Sigmoid colon (tissue), 4 donors: Measurements from ENCODE around the gene NTRK3.
A peak's percentile ranks its signal among the peaks of the same experiment; 100 is the strongest.

Experiments
- EP300 ChIP-seq, 4 donors: sonication (generic); formaldehyde crosslinking; IDR thresholded peaks; one replicate each; pipeline ENCODE4 v1.6.1; 2017; ENCODE audit warnings: antibody characterized with exemption in 4 of 4
- POLR2A ChIP-seq, 2 donors: fragments of 450-650 bp; IDR thresholded peaks; one replicate each; pipeline ENCODE4 v1.6.1; 2016; ENCODE audit warnings: antibody characterized with exemption in 2 of 2, mild to moderate bottlenecking in 2 of 2, moderate library complexity in 2 of 2
- POLR2AphosphoS5 ChIP-seq, 4 donors: sonication (generic); formaldehyde crosslinking; IDR thresholded peaks; one replicate each; pipeline ENCODE4 v1.6.1; 2017; ENCODE audit warnings: antibody characterized with exemption in 4 of 4
- TF ChIP-seq, protein P1 (sequence below), 4 experiments: fragments of 450-650 bp in 3 of 4; fragments of 200-600 bp in 1 of 4; IDR thresholded peaks; one replicate each; pipeline ENCODE4 v1.5.1; 2016 to 2019; ENCODE audit warnings: antibody characterized with exemption in 4 of 4, mild to moderate bottlenecking in 3 of 4, moderate library complexity in 2 of 4

DNA sequence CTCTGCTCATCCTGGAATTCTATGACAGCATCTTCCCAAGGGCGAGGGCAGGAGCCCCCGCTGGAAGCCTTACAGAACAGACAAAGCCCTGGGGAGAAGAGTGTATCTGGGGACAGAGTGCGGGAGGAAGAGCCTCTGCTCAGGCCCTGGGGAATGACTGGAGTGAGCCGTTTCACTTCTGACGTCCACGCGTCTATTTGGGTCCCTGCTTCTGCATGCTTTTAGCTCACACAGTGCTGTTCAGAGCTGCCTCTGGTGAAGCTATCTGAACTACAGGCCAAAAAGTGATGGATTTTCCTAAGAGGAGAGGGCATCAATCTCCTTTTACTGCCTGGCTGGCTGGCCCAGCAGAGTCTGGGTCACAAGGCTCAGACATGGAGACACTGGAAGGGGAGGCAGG, 311.8 kb downstream of the NTRK3 start:
- TF ChIP-seq POLR2A (IDR thresholded peaks at IDR 0.05) (no peak), EP300 (IDR thresholded peaks at IDR 0.05) (peak in 3 of 4 donors; percentile 5 to 9 (median 7)), POLR2AphosphoS5 (IDR thresholded peaks at IDR 0.05) (peak in 3 of 4 donors; percentile 12 to 42 (median 20))
- TF ChIP-seq, protein P1, sequence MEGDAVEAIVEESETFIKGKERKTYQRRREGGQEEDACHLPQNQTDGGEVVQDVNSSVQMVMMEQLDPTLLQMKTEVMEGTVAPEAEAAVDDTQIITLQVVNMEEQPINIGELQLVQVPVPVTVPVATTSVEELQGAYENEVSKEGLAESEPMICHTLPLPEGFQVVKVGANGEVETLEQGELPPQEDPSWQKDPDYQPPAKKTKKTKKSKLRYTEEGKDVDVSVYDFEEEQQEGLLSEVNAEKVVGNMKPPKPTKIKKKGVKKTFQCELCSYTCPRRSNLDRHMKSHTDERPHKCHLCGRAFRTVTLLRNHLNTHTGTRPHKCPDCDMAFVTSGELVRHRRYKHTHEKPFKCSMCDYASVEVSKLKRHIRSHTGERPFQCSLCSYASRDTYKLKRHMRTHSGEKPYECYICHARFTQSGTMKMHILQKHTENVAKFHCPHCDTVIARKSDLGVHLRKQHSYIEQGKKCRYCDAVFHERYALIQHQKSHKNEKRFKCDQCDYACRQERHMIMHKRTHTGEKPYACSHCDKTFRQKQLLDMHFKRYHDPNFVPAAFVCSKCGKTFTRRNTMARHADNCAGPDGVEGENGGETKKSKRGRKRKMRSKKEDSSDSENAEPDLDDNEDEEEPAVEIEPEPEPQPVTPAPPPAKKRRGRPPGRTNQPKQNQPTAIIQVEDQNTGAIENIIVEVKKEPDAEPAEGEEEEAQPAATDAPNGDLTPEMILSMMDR (IDR thresholded peaks at IDR 0.05) = no peak
